Measurements from ENCODE around the gene DNAH14. TPM values are rescaled to one million over a fixed set of nuclear protein-coding genes. Genes with fewer than 3 reads are reported as not detected.
"Not testable (repeated sequence)": the region's sequence is repeated elsewhere in the genome, so short reads cannot be mapped to it uniquely, and the experiment has no call there.

Gene DNAH14
- total RNA-seq, 4 donors from 2014 or later: under 0.01 to 142 (median 4.1) TPM

DNA sequence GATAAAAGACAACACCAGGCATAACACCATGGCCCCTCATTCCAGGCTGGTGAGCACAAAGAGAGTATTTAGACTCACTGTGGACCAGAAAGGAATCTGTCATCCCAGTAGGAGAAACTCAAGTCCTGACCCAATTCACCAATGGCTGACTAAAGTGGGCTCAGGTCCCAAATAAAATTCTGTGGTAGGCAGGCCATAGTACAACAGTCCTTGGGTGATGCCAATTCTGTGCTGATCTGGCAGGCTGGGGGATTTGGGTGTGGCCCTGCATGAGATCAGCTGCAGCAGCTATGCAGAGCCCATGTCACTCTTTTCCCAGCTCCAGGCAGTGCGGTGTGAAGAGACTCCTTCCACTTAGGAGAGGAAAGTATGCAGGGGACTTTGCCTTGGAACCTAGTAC, 253.2 kb downstream of the DNAH14 start:
- H3K36me3 ChIP-seq: no peaks in the 10 kb centered on the region
- H3K27me3 ChIP-seq: no peaks in the 10 kb centered on the region
- DNase-seq: no peak
- no peak overlapping the region for H3K27ac ChIP-seq
- no peaks in the 10 kb centered on the region for H3K4me1 ChIP-seq
- no peaks in the 10 kb centered on the region for H3K9me3 ChIP-seq
- no peak for TF ChIP-seq POLR2A (IDR thresholded peaks at IDR 0.05)
- TF ChIP-seq CTCF (IDR thresholded peaks at IDR 0.05): no peak
- H3K4me3 ChIP-seq: no peak overlapping the region
- intact Hi-C loops (cut with DNase I; ENCODE audit: low total_unique reads): no loop called here

DNA sequence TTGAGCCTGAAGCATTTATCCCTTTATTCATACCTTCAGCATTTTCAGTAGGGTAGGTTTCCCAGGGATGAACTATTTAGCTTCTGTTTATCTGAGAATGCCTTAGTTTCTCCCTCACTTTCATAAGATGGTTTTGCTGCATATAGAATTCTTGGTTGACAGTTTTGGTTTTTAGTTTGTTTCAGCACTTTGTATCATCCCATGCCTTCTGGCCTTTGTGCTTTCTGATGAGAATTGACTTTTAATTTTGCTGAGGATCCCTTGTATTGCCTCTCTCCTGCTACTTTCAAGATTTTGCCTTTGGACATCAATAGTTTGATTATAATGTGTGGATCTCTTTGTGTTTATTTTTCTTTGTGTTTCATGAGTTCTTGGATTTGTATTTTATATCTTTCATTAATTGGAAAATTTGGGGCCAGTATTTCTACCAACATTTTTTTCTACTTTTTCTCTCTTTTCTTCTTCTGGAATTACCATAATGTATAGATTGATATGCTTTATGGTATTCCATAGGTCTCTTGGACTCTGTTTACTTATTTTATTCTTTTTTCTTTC, 261.8 kb downstream of the DNAH14 start:
- TF ChIP-seq CTCF (IDR thresholded peaks at IDR 0.05) (no peak), POLR2A (IDR thresholded peaks at IDR 0.05) (no peak)
- no peaks in the 10 kb centered on the region for H3K9me3 ChIP-seq
- no peaks in the 10 kb centered on the region for H3K36me3 ChIP-seq
- H3K4me1 ChIP-seq: no peaks in the 10 kb centered on the region
- no peak overlapping the region for H3K27ac ChIP-seq
- DNase-seq: no peak
- intact Hi-C loops (cut with DNase I; ENCODE audit: low total_unique reads): no loop called here
- H3K4me3 ChIP-seq: no peak overlapping the region
- H3K27me3 ChIP-seq: no peaks in the 10 kb centered on the region

DNA sequence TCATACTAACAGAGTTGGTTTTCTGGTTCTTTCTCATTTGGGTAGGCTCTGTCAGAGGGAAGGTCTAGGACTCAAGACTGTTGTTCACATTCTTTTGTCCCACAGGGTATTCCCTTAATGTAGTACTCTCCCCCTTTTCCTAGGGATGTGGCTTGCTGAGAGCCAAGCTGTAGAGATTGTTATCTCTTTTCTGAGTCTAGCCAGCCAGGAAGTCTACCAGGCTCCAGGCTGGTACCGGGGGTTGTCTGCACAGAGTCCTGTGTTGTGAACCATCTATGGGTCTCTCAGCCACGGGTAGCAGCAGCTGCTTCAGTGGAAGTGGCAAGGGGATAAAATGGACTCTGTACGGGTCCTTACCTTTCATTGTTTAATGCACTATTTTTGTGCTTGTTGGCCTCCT, 272.0 kb downstream of the DNAH14 start:
- no peaks in the 10 kb centered on the region for H3K27me3 ChIP-seq
- H3K4me3 ChIP-seq: no peak overlapping the region
- no peaks in the 10 kb centered on the region for H3K4me1 ChIP-seq
- H3K9me3 ChIP-seq: no peaks in the 10 kb centered on the region
- no peak overlapping the region for H3K27ac ChIP-seq
- intact Hi-C loops (cut with DNase I; ENCODE audit: low total_unique reads): no loop called here
- DNase-seq: no peak
- H3K36me3 ChIP-seq: no peaks in the 10 kb centered on the region
- no peak for TF ChIP-seq POLR2A (IDR thresholded peaks at IDR 0.05)
- no peak for TF ChIP-seq CTCF (IDR thresholded peaks at IDR 0.05)

DNA sequence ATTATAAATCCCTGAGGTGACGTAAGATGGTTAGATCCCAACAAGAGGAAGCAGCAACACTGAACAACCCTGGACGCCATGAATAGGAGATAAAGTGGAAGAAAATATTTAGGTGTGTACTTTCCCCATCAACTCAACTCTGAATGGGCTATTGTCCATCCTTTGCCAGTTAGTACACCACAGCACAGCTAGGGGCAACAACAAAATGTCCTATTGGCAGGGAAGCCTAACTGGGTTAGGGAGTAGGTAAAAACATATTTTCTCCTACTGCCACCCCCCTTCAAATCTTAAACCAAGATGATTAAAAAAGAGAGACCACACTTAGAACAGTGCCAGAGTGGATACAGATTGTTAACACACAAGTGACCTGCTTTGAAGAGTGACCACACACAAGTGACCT, 278.3 kb downstream of the DNAH14 start:
- Histone ChIP-seq H3K4me3 (no peak overlapping the region), H3K4me1 (no peaks in the 10 kb centered on the region), H3K27ac (no peak overlapping the region), H3K27me3 (no peaks in the 10 kb centered on the region), H3K36me3 (no peaks in the 10 kb centered on the region), H3K9me3 (no peaks in the 10 kb centered on the region)
- intact Hi-C loops (cut with DNase I; ENCODE audit: low total_unique reads): no loop called here
- TF ChIP-seq CTCF (IDR thresholded peaks at IDR 0.05) (no peak), POLR2A (IDR thresholded peaks at IDR 0.05) (no peak)
- no peak for DNase-seq

DNA sequence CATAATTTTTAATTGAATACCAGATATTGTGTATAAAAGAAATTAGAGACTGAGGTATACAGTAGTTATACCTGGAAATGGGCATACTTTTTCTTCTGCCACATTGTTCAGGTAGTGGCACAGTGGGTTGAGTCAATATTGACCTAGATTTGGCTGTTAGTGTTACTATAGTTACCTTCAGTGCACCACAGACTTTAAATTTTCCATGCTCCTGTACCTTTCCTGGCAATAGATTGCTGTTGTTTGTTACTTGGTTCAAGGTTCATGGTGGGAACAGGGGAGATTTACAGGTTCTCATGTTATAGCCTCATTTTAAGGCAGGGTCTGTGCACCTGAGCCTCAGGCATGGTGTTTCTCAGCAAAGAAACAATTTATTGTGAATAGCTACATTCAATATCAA, 279.7 kb downstream of the DNAH14 start:
- DNase-seq: no peak
- Histone ChIP-seq H3K36me3 (no peaks in the 10 kb centered on the region), H3K27me3 (no peaks in the 10 kb centered on the region), H3K27ac (no peak overlapping the region), H3K9me3 (no peaks in the 10 kb centered on the region), H3K4me3 (no peak overlapping the region), H3K4me1 (no peaks in the 10 kb centered on the region)
- intact Hi-C loops (cut with DNase I; ENCODE audit: low total_unique reads): no loop called here
- no peak for TF ChIP-seq POLR2A (IDR thresholded peaks at IDR 0.05)
- TF ChIP-seq CTCF (IDR thresholded peaks at IDR 0.05): no peak

DNA sequence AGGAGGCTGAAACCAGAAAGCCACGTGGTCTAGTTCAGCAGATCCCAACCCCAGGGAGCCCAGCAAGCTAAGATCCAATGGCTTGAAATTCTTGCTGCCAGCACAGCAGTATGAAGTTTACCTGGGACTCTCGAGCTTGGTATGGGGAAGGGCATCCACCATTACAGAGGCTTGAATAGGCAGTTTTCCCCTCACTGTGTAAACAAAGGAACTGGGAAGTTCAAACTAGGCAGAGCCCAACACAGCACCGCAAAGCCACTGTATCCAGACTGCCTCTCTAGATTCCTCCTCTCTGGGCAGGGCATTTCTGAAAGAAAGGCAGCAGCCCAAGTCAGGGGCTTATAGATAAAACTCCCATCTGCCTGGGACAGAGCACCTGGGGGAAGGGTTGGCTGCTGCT, 280.7 kb downstream of the DNAH14 start:
- intact Hi-C loops (cut with DNase I; ENCODE audit: low total_unique reads); H3K27ac ChIP-seq; H3K36me3 ChIP-seq; H3K9me3 ChIP-seq; H3K27me3 ChIP-seq; H3K4me3 ChIP-seq; H3K4me1 ChIP-seq; DNase-seq: not testable (repeated sequence)

GRCh38 chr1:225211694-225212442, 282.4 kb downstream of the DNAH14 start:
- DNase-seq; H3K4me3 ChIP-seq; H3K27ac ChIP-seq; H3K9me3 ChIP-seq; H3K27me3 ChIP-seq; H3K4me1 ChIP-seq; intact Hi-C loops (cut with DNase I; ENCODE audit: low total_unique reads); H3K36me3 ChIP-seq: not testable (repeated sequence)

All from uterus (tissue), 4 donors.